Measurements from ENCODE around the gene RNF225.

Gene RNF225

GRCh38 chr19:58368561-58369360 lies 26.7 kb upstream of the RNF225 start:
- TF ChIP-seq TCF12 (IDR thresholded peaks at IDR 0.05; ENCODE audit: low read depth) (no peak), YY1 (IDR thresholded peaks at IDR 0.05; ENCODE audit: low read depth) (no peak), EGR1 (IDR thresholded peaks at IDR 0.05) (no peak), CEBPB (IDR thresholded peaks at IDR 0.05) (no peak), TEAD4 (IDR thresholded peaks at IDR 0.05) (no peak), EP300 (IDR thresholded peaks at IDR 0.05; ENCODE audit: borderline replicate concordance) (no peak)
- TF ChIP-seq, protein P1, sequence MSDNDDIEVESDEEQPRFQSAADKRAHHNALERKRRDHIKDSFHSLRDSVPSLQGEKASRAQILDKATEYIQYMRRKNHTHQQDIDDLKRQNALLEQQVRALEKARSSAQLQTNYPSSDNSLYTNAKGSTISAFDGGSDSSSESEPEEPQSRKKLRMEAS (IDR thresholded peaks at IDR 0.05) = no peak

DNA sequence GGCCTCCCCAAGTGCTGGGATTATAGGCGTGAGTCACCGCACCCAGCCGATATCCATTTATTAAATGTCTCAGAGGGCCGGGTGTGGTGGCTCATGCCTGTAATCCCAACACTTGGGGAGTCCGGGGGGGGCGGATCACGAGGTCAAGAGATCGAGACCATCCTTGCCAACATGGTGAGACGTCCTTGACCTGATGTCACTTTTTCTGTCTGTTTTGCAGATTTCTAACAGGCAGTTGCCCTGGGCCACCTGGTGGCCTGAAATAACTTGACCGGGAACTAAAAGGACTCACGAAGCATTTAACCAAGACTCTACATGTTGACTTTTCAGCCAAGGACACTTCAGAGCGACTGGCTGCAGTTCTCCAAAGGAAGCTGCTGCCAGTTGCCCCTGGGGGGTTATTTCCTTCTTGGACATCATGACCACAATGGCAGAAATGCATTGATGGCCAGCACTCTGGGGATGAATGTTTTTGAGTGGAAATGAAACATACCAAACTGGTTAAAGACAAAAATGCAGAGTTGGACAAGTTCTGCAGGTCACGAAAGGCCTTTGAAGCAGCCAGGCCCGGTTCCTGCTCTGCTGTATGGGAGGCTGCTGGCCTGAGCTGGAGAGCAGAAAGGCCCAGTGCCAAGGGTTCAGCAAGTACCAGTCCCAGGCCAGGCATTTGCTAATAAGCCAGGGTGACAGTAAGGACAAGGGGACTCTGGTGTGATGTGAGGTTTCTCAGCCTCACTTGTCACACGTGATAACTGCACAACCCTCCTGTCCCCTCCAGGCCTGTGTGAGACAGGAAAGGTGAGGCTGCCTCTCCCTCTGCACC lies 22.9 kb upstream of the RNF225 start:
- TF ChIP-seq, protein P2, sequence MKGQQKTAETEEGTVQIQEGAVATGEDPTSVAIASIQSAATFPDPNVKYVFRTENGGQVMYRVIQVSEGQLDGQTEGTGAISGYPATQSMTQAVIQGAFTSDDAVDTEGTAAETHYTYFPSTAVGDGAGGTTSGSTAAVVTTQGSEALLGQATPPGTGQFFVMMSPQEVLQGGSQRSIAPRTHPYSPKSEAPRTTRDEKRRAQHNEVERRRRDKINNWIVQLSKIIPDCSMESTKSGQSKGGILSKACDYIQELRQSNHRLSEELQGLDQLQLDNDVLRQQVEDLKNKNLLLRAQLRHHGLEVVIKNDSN (IDR thresholded peaks at IDR 0.05) = no peak
- TF ChIP-seq RAD21 (IDR thresholded peaks at IDR 0.05; ENCODE audit: low read depth) (no peak), TAF1 (IDR thresholded peaks at IDR 0.05; ENCODE audit: low read depth) (no peak), EP300 (IDR thresholded peaks at IDR 0.05; ENCODE audit: borderline replicate concordance) (no peak), FOXM1 (IDR thresholded peaks at IDR 0.05; ENCODE audit: borderline replicate concordance, low read depth) (no peak), TEAD4 (IDR thresholded peaks at IDR 0.05) (no peak), YY1 (IDR thresholded peaks at IDR 0.05; ENCODE audit: low read depth) (no peak), CREB1 (IDR thresholded peaks at IDR 0.05; ENCODE audit: low read depth) (no peak), REST (IDR thresholded peaks at IDR 0.05; ENCODE audit: low read depth) (no peak), CEBPB (IDR thresholded peaks at IDR 0.05) (no peak), NFIC (IDR thresholded peaks at IDR 0.05) (no peak), TCF12 (IDR thresholded peaks at IDR 0.05; ENCODE audit: low read depth) (no peak), ZBTB7A (IDR thresholded peaks at IDR 0.05; ENCODE audit: low read depth) (no peak)
- TF ChIP-seq, protein P1 (IDR thresholded peaks at IDR 0.05) = no peak

- no peak for TF ChIP-seq NFIC (IDR thresholded peaks at IDR 0.05)
- TF ChIP-seq CREB1 (IDR thresholded peaks at IDR 0.05; ENCODE audit: low read depth) = no peak
- TF ChIP-seq EP300 (IDR thresholded peaks at IDR 0.05; ENCODE audit: borderline replicate concordance) = no peak
- TF ChIP-seq EGR1 (IDR thresholded peaks at IDR 0.05) = no peak
- TF ChIP-seq, protein P1 (IDR thresholded peaks at IDR 0.05) = no peak
- no peak for TF ChIP-seq TAF1 (IDR thresholded peaks at IDR 0.05; ENCODE audit: low read depth)
- no peak for TF ChIP-seq CEBPB (IDR thresholded peaks at IDR 0.05)
- TF ChIP-seq RAD21 (IDR thresholded peaks at IDR 0.05; ENCODE audit: low read depth) = no peak
- TF ChIP-seq FOXM1 (IDR thresholded peaks at IDR 0.05; ENCODE audit: borderline replicate concordance, low read depth) = no peak
- no peak for TF ChIP-seq ZBTB7A (IDR thresholded peaks at IDR 0.05; ENCODE audit: low read depth)
- TF ChIP-seq TEAD4 (IDR thresholded peaks at IDR 0.05) = no peak
- TF ChIP-seq, protein P2 (IDR thresholded peaks at IDR 0.05) = no peak
- no peak for TF ChIP-seq YY1 (IDR thresholded peaks at IDR 0.05; ENCODE audit: low read depth)
- no peak for TF ChIP-seq REST (IDR thresholded peaks at IDR 0.05; ENCODE audit: low read depth)
Measured at GRCh38 chr19:58374200-58374599, 21.3 kb upstream of the RNF225 start.

DNA sequence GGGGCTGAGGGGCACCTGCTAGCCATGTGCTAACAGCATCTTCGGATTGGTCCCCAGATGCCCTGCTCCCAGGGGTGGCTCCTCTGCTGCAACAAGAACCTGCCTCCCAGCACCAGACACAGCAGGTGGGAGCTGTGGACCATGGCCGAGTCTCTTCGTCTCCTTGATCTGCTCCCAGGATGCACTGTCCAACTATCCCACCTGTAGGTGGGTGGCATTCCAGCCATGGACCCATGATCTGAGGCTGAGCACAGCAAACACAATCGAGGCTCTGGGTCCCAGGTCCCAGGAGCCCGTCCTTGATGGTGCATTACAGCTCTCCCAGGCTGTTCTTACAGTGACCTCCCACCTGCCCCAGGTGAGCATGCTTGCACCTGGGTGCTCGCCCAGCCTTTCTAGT lies 16.2 kb upstream of the RNF225 start:
- TF ChIP-seq, protein P1 (IDR thresholded peaks at IDR 0.05) = no peak
- TF ChIP-seq, protein P2 (IDR thresholded peaks at IDR 0.05) = no peak
- TF ChIP-seq CREB1 (IDR thresholded peaks at IDR 0.05; ENCODE audit: low read depth) (no peak), TCF12 (IDR thresholded peaks at IDR 0.05; ENCODE audit: low read depth) (no peak), NFIC (IDR thresholded peaks at IDR 0.05) (no peak), TAF1 (IDR thresholded peaks at IDR 0.05; ENCODE audit: low read depth) (no peak)

All from Ishikawa (cell line).